HG02610 (cell line): Measurements from ENCODE around the gene KRTAP19-4.
"Not testable (repeated sequence)": the region's sequence is repeated elsewhere in the genome, so short reads cannot be mapped to it uniquely, and the experiment has no call there.

Experiments
- ATAC-seq: cut with Tn5 transposase; IDR thresholded peaks from one replicate; pipeline ENCODE4 v1.9.1; 2021; ENCODE audit warnings: mild to moderate bottlenecking, moderate library complexity; ENCODE audit not compliant: unreplicated experiment

The KRTAP19-4 gene, protein sequence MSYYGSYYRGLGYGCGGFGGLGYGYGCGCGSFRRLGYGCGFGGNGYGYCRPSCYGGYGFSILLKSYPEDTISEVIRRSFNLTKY

DNA sequence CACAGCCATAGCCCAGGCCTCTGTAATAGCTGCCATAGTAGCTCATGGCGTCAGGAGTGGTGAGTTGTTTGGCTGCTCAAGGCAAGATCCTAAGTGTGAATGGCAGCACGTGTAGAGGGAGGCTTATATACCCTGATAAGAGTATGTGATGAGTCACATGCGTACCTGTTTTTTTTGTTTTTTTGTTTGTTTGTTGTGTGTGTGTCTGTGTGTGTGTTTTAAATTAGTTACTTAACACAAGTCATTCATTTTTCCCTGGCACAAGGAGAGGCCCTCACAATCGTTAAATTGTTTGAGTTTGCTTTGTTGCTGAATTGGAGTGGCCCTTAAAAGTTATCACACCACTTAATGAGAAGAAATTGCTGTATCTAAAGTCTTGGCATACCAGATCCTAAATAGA is at the start of gene KRTAP19-4:
Gene KRTAP19-4, minus strand, starts transcription at position 101 of the 400 bp plus-strand sequence. Its CDS starts 55 bp downstream, at position 46.
- ATAC-seq = no peak

DNA sequence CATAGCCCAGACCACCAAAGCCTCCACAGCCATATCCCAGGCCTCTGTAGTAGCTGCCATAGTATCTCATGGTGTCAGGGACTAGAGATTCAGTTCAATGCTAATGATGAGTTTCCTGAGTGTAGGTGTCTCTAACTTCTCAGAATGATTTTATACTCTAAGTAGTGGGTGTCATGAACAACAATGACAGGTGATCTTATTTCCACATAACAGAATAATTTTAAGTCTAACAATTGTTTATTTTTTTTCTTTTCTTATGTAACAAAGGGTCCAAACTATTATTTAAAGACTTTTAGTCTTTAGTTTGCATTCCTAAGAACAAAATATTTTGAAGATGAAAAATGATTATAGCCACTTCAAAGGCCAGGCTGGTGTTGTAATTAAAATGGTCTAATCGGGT is 44.8 kb upstream of the KRTAP19-4 start, which contains the start of gene KRTAP19-6:
Gene KRTAP19-6, minus strand, starts transcription at position 101 of the 400 bp plus-strand sequence. Its CDS starts 31 bp downstream, at position 70.
- no peak for ATAC-seq

DNA sequence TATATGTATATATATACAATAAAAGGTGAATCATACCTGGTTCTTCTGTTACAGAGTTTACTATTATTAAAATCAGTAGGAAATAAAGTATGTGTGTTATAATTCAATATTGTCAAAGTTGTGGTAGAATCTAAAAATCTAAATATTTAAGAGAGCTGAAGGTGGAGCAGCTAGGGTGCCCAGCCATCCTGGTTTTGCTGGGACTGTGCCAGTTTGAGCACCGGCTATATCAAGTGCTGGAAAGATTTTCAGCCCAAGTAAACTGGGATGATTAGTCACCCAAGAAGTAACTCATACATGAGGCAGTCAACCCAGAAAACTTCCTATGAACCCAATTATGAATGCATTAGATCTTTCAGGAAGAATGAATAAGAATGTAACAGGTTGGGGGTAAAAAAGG is 21.9 kb upstream of the KRTAP19-4 start:
- ATAC-seq = no peak

DNA sequence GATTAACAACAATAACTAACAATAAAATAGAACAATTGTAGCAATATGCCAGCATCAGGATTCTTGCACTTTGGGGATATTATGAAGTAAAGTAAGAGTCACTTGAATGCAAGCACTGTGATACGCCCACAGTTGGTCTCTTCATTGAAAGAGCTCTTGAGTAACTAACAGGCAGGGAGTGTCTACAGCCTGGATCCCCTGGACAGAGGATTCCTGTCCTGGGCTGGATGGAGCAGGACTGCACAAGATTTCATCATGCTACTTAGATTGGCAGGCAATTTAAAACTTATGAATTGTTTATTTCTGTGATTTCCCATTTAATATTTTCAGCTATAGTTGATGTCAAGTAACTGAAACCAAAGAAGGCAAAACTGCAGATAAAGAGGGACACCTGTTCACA is 18.7 kb upstream of the KRTAP19-4 start:
- ATAC-seq = no peak

DNA sequence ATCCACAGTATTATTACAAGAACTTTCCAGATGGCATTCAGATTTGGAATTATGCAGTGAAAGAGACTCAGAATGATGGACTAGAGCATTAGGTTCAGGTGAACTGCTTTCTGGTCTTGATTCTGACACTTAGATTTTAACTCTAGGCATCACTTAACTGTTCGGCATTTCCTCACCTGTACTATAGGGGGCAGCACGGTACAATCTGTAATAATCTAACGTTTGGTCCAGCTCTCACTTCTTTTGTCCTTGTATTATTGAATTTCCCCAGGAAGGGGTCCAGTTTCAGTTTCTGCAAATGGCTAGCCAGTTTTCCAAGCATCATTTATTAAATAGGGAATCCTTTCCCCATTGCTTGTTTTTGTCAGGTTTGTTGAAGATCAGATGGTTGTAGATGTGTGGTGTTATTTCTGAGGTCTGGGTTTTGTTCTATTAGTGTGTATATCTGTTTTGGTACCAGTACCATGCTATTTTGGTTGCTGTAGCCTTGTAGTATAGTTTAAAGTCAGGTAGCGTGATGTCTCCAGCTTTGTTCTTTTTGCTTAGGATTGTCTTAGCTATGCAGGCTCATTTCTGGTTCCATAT is 8.7 kb upstream of the KRTAP19-4 start:
- ATAC-seq = not testable (repeated sequence)

DNA sequence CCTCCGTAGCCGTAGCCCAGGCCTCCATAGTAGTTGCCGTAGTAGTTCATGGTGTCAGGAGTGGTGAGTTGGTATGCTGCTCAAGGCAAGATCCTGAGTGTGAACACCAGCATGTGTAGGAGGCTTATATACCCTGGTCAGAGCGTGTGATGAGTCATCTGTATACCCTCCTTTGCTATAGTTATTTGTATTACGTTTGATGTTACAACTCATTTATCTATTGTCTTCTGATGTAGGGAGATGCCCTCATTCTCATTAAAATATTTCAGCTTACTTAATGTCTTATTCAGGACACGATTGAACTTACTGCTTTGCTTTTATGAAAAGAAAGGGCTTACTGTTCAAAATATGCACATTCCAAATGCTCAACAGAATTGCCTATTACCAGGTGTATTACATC is 5.1 kb upstream of the KRTAP19-4 start, which contains the start of gene KRTAP19-5:
Gene KRTAP19-5, minus strand, starts transcription at position 101 of the 400 bp plus-strand sequence. Its CDS starts 51 bp downstream, at position 50.
- no peak for ATAC-seq

DNA sequence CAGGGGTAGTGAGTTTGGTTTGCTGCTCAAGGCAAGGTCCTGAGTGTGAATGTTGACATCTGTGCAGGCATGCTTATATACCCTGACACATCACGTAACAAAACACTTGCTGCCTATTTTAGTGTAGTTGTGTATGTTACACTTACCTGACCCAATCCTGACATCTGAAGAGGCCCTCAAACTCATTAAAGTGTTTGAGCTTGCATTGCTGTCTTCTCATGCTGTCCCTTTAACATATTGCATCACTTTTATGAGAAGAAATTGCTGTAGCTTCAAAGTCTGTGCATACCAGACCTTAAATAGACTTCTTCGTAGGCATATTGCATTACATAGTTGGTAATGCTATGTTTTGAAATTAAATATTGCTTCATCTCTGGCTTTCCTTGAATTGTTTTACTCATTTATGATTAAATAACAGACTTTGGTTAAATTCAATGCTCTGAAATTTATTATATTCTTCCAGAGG is 5.0 kb downstream of the KRTAP19-4 start, which contains the start of gene KRTAP19-3:
Gene KRTAP19-3, minus strand, starts transcription at position 51 of the 466 bp plus-strand sequence. CDS start 56 bp downstream, outside the sequence.
- no peak for ATAC-seq

DNA sequence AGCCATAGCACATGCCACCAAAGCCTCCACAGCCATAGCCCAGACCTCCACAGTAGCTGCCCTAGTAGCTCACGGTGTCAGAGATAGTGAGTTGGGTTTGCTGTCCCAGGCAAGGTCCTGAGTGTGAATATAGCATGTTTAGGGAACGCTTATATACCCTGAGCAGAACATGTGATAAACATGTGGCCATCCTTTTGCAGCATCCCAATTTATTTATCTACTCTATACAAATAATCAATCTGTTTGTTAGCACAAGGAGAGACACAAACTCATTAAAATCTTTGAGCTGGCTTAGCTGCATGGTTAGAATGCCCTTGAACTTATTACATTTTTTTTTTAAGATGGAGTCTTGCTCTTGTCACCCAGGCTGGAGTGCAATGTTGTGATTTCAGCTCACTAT is 9.6 kb downstream of the KRTAP19-4 start, which contains the start of gene KRTAP19-2:
Gene KRTAP19-2, minus strand, starts transcription at position 101 of the 400 bp plus-strand sequence. Its CDS starts 88 bp downstream, at position 13.
- ATAC-seq = no peak

DNA sequence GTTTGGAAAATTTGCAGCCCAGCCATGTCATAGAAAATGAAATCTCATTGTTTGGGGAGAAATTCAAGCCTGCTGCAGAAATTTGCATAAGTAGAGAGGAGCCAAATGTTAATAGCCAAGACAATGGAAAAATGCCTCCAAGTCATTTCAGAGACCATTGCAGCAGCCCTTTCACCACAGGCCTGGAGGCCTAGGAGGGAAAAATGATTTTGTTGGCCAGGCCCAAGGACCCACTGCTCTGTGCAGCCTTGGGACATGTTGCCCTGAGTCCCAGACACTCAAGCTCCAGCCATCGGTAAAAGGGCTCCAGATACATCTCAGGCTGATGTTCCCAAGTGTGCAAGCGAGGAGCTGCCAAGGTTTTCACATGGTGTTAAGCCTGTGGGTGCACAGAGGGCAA is 10.8 kb downstream of the KRTAP19-4 start:
- no peak for ATAC-seq

DNA sequence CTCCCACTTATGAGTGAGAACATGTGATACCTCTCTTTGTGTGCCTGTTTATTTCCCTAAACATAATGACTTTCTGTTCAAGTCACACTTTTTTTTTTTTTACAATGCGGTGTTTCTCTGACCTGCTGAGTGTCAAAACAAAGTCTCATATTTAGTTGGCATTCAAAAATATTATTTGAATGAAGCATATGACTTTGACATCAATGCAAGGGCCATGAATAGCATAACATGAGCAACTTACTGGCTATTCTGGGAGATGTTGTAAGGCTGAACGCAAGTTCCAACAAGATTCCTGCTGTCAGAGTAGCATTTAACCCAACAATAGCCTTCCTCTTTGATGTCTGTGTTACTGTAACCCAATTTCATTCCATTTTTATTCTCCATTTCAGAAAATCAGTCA is 14.8 kb downstream of the KRTAP19-4 start:
- ATAC-seq = no peak

DNA sequence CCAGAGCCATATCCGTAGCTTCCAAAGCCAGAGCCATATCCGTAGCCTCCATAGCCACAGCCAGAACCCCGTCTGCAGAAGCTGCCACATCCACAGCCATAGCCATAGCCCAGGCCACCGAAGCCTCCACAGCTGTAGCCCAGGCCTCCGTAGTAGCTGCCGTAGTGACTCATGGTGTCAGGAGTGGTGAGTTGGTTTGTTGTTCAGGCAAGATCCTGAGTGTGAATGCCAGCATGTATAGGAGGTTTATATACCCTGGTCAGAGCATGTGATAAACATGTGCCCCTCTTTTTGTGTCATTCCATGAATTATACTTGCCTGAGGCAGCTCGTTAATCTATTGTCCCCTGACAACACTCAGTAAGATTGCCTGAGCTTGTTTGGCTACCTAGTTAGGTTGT is 16.8 kb downstream of the KRTAP19-4 start, which contains the start of gene KRTAP19-1:
Gene KRTAP19-1, minus strand, starts transcription at position 223 of the 400 bp plus-strand sequence. Its CDS starts 50 bp downstream, at position 173.
- ATAC-seq = no peak

DNA sequence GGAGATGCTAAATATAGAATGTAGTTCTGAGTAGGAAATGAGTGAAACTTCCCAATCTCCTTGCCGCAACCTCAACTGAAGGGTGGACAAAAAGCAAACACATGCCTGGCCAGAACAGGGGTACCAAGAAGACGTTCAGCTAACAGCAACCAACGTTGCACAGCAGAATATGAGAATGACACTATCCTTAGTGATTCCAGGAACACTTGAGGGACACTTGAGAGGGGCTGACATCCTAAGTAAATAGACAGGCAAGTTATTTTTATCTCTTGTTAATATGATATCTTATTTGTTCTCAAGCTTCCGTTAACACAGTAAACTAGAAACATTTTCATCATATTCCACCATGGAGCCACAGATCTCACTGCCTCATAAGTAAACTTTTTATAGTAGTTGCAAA is 17.7 kb downstream of the KRTAP19-4 start:
- ATAC-seq = no peak

DNA sequence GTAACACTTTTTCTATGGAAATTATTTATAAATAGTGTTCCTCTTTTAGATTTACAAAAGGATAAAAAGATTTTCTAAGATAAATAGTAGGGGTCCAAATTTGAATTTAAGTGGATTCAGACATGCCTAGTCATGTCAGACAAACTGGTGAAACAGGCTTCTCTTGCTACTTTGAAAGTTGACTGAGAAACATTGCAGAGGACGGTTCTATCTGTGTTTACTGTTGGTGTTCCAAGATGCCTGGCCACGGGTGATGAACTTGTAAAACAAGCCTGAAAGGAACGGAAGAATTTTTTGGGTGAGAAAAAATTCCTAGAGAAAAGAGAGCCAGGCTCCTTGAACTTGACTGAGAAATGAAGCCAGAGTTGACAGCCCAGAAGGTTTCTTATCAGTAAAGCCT is 19.0 kb downstream of the KRTAP19-4 start:
- no peak for ATAC-seq

DNA sequence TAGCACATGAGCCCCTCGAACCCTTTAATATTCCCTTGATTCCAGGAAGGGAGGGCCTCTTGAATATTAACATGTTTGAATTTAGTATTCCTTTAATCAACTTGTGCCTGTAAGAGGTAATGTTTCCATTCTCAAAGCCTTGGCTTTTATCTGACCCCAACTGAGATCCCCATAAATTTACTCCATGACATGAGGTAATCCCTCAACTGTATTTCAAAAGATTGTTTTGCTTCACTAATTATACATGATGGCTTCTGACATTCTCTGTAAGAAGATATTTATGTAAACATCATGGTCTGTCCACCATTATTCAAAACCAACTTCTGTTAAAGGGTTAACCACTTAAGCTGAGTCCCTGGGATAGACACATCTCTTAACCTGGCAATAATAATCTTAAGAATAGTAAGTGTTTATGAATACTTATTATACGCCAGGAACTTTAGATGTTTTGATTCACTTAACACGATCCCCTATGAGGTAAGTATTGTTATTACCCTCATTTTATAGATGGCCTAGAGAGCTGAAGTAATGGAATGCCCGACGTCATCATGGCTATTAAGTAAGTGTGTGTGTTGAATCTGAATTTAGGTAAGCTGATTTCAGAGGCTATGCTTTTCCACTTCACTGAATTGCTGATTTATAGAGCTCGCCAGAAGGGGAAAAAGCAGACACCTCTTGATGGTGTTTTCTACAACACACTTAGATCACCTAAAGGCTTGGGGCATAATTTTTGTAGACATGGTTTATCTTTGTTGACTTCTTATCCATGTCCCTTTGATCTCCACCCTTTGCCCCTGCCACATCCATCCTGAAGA is 27.9 kb downstream of the KRTAP19-4 start:
- ATAC-seq = no peak

DNA sequence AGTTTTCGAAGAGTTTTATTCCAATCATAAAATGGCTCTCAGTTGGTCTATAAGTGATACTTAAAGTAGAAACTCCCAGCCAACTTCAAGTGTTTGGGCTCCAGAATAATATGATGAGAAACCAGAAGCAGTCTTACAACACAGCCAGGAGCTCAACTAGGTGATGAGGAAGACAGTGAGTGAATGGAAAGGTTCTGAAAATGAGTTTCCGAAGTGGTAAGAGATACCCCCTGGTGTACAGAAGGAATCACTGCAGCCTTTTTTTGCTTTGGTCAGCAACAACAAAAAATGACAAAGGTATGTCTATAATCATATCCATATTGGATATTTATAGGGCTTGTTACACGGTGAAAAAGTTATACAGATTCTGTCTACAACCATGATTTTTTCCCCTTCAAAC is 33.3 kb downstream of the KRTAP19-4 start:
- no peak for ATAC-seq

DNA sequence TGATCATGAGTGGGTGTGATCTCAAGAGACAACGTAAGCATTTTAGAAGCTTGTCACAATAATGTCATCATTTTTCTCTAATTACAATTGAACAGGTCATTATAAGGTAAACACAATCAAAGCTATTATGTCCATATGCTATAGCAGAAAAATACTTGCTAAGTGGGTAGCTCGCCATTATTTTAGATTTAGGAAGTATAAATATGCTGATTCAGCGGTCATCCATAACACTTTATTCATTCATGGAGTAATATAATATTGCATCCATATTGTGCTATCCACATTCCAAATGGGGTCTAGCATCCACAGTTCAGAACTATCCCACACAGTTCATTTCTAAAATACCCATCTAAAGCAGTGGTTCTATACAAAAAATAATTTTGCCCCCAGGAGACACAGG is 48.5 kb downstream of the KRTAP19-4 start:
- no peak for ATAC-seq

DNA sequence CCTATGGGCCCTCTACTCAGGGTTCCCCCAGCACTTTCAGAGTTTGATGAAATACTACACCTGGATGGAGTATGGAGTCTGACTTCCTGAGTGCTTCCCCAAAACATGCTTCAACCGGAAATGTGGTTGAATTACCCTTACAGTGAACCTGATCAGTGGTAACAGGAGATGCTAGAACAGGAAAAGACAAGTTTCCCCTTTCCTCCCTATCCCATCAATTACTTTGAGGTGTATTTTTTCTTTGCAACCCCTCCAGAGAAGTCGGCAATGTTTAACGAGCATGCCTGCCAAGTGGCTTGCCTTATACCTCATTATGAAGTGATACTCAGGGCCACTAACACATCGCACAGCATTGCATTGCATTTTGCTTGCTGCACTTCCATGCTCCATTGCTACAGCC is 49.9 kb downstream of the KRTAP19-4 start:
- ATAC-seq = no peak
